Measurements from ENCODE around the gene FCN3. TPM values are rescaled to one million over a fixed set of nuclear protein-coding genes. Genes with fewer than 3 reads are reported as not detected.

FCN3 gene
- total and polyA plus RNA-seq, 2 donors (not counting 3 experiments of a cell fraction or from before 2014, with no cell fraction given), result 0.15 TPM; not detected in 1

GRCh38 chr1:27381969-27382762 is 7.5 kb upstream of the FCN3 start:
- ChIA-PET CTCF (interaction anchor here (0.6 to 3.2 kb wide), 12 partner anchors 9 to 224 kb away, joined by 3 to 17 read pairs (median 4); partner anchors contain the start of genes MAP3K6, TMEM222 and WASF2), POLR2A (no interaction called here)
- BruUV-seq (replicated peaks), result no TSS peak
- Histone ChIP-seq H3K27me3 (ENCODE audit: control insufficient read depth in 2 of 2, insufficient read depth in 2 of 2, low read length in 2 of 2) (peaks cover 0 to 3% of the 10 kb centered on the region in 2 experiments), H3K9ac (replicated peaks; ENCODE audit: extremely low read depth, insufficient read depth, low read length) (no peak overlapping the region), H3K27ac (ENCODE audit: insufficient read depth, low read depth, low read length) (no peak overlapping the region), H3K9me3 (replicated peaks; ENCODE audit: control insufficient read depth, insufficient read depth, low read length) (no peaks in the 10 kb centered on the region), H2AFZ (ENCODE audit: low read depth, low read length) (no peak overlapping the region), H3K4me1 (ENCODE audit: control insufficient read depth, extremely low read depth, insufficient read depth, low read length) (no peaks in the 10 kb centered on the region), H4K20me1 (replicated peaks; ENCODE audit: control insufficient read depth, extremely low read depth, insufficient read depth, low read length) (no peaks in the 10 kb centered on the region), H3K9me1 (replicated peaks; ENCODE audit: control insufficient read depth, extremely low read depth, insufficient read depth, low read length) (no peaks in the 10 kb centered on the region), H3K36me3 (ENCODE audit: control insufficient read depth in 2 of 2, extremely low read depth in 1 of 2, insufficient read depth in 2 of 2, low read length in 2 of 2) (no peaks in the 10 kb centered on the region), H3K4me3 (replicated peaks in 1 of 3; ENCODE audit: insufficient read depth in 1 of 3, low read depth in 1 of 3, low read length in 3 of 3) (no peak overlapping the region), H3K4me2 (ENCODE audit: insufficient read depth, low read length) (no peak overlapping the region), H3K79me2 (ENCODE audit: control insufficient read depth, insufficient read depth, low read length) (no peaks in the 10 kb centered on the region)
- DNase-seq (ENCODE audit: low read depth, low spot score) (no peak), FAIRE-seq (no peak)
- TF ChIP-seq CTCF (IDR thresholded peaks at IDR 0.05; ENCODE audit: extremely low read depth in 1 of 2, insufficient read depth in 1 of 2, low read depth in 1 of 2, low read length in 2 of 2), result no peak
- TF ChIP-seq FOS (IDR thresholded peaks at IDR 0.05; ENCODE audit: borderline replicate concordance, insufficient read depth, low read length), result no peak
- no peak for TF ChIP-seq MYC (IDR thresholded peaks at IDR 0.05; ENCODE audit: low read depth, low read length)
- no peak for TF ChIP-seq GATA2 (IDR thresholded peaks at IDR 0.05; ENCODE audit: insufficient read depth, insufficient read length, low read depth, low read length)
- TF ChIP-seq EZH2 (IDR thresholded peaks at IDR 0.05; ENCODE audit: borderline replicate concordance, low read depth, low read length, severe bottlenecking), result no peak
- TF ChIP-seq MAX (IDR thresholded peaks at IDR 0.05; ENCODE audit: insufficient read depth, insufficient read length), result no peak
- TF ChIP-seq JUN (IDR thresholded peaks at IDR 0.05; ENCODE audit: borderline replicate concordance, insufficient read depth, insufficient read length, low read depth), result no peak
- TF ChIP-seq POLR2AphosphoS5 (IDR thresholded peaks at IDR 0.05; ENCODE audit: insufficient read depth, low read depth, low read length), result no peak
- no peak for TF ChIP-seq POLR2A (IDR thresholded peaks at IDR 0.05; ENCODE audit: low read depth, low read length)
- intact Hi-C loops (cut with micrococcal nuclease), result no loop called here
- dilution Hi-C loops (cut with MboI; ENCODE audit: extremely low pct_ligation_motif_present, low sequenced_read_pairs), result no loop called here
